SH-SY5Y (cell line): Measurements from ENCODE around the gene ART5.

Source experiments
- GATA2 ChIP-seq: IDR thresholded peaks from 2 replicates; pipeline ENCODE4 v1.6.1; 2011; ENCODE audit warnings: mild to moderate bottlenecking, low read depth, low read length
- GATA3 ChIP-seq: IDR thresholded peaks from 2 replicates; pipeline ENCODE4 v1.6.1; 2011; ENCODE audit warnings: low read depth, mild to moderate bottlenecking, low read length, moderate library complexity

GRCh38 chr11:3669742-3670183 is 28.0 kb upstream of the ART5 start:
- TF ChIP-seq GATA2: no peak
- no peak for TF ChIP-seq GATA3
